Measurements from ENCODE around the gene NUDT4. TPM values are rescaled to one million over a fixed set of nuclear protein-coding genes. Genes with fewer than 3 reads are reported as not detected.

Gene NUDT4
- total RNA-seq, 6 experiments from 2014 or later = 46.4 to 62.6 (median 51.6) TPM

DNA sequence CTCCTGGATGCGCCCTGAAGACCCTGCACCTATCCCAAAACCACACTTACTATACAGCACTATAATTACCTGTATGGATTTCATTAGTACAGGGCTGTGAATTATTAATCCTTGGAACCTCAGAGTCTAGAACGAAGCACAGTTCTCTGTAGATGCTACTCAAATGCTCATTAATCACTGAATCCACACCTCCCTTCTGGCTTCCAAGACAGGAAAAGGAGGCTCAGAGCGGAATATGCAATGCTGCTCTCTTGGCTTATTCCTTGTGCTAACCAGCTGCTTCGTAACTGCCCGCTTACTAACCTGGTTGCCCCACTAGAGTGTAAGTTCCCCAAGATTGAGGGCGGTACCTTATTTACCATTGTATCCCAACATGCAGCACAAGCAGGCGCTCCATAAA, 39.1 kb upstream of the NUDT4 start:
- Mint-ChIP-seq H3K36me3 (ENCODE audit: low read depth) (no peaks in the 10 kb centered on the region), H3K4me3 (no peak overlapping the region), H3K9me3 (no peaks in the 10 kb centered on the region), H3K27me3 (ENCODE audit: insufficient read depth) (peaks cover 3% of the 10 kb centered on the region; the same call in 1 of the 2 replicates), H3K4me1 (ENCODE audit: low read depth) (peaks cover 15% of the 10 kb centered on the region), H3K27ac (no peak overlapping the region)
- TF ChIP-seq, protein P1, sequence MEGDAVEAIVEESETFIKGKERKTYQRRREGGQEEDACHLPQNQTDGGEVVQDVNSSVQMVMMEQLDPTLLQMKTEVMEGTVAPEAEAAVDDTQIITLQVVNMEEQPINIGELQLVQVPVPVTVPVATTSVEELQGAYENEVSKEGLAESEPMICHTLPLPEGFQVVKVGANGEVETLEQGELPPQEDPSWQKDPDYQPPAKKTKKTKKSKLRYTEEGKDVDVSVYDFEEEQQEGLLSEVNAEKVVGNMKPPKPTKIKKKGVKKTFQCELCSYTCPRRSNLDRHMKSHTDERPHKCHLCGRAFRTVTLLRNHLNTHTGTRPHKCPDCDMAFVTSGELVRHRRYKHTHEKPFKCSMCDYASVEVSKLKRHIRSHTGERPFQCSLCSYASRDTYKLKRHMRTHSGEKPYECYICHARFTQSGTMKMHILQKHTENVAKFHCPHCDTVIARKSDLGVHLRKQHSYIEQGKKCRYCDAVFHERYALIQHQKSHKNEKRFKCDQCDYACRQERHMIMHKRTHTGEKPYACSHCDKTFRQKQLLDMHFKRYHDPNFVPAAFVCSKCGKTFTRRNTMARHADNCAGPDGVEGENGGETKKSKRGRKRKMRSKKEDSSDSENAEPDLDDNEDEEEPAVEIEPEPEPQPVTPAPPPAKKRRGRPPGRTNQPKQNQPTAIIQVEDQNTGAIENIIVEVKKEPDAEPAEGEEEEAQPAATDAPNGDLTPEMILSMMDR (IDR thresholded peaks at IDR 0.05) = no peak
- DNase-seq = no peak

- TF ChIP-seq, protein P1 (IDR thresholded peaks at IDR 0.05) = no peak
- Mint-ChIP-seq H3K9me3 (no peaks in the 10 kb centered on the region), H3K4me1 (ENCODE audit: low read depth) (peaks cover 15% of the 10 kb centered on the region), H3K27me3 (ENCODE audit: insufficient read depth) (peaks cover 3% of the 10 kb centered on the region; the same call in 1 of the 2 replicates), H3K36me3 (ENCODE audit: low read depth) (no peaks in the 10 kb centered on the region), H3K4me3 (no peak overlapping the region), H3K27ac (no peak overlapping the region)
- no peak for DNase-seq
Measured at GRCh38 chr12:93339695-93340094, 38.0 kb upstream of the NUDT4 start.

GRCh38 chr12:93341409-93342049, 36.2 kb upstream of the NUDT4 start:
- no peaks in the 10 kb centered on the region for H3K9me3 Mint-ChIP-seq
- TF ChIP-seq, protein P1 (IDR thresholded peaks at IDR 0.05) = no peak
- H3K36me3 Mint-ChIP-seq (ENCODE audit: low read depth) = no peaks in the 10 kb centered on the region
- no peak overlapping the region for H3K4me3 Mint-ChIP-seq
- no peak for DNase-seq
- peaks cover 6% of the 10 kb centered on the region for H3K4me1 Mint-ChIP-seq (ENCODE audit: low read depth)
- H3K27me3 Mint-ChIP-seq (ENCODE audit: insufficient read depth) = peaks cover 3% of the 10 kb centered on the region; the same call in 1 of the 2 replicates
- H3K27ac Mint-ChIP-seq = no peak overlapping the region

GRCh38 chr12:93347054-93347785, 30.5 kb upstream of the NUDT4 start:
- Mint-ChIP-seq H3K4me1 (ENCODE audit: low read depth) (no peaks in the 10 kb centered on the region), H3K4me3 (no peak overlapping the region), H3K27ac (no peak overlapping the region), H3K27me3 (ENCODE audit: insufficient read depth) (no peaks in the 10 kb centered on the region; the same call in 1 of the 2 replicates), H3K36me3 (ENCODE audit: low read depth) (no peaks in the 10 kb centered on the region), H3K9me3 (no peaks in the 10 kb centered on the region)
- no peak for DNase-seq
- TF ChIP-seq, protein P1 (IDR thresholded peaks at IDR 0.05) = no peak

- H3K36me3 Mint-ChIP-seq (ENCODE audit: low read depth) = no peaks in the 10 kb centered on the region
Measured at GRCh38 chr12:93348575-93349435, 28.9 kb upstream of the NUDT4 start.

More at GRCh38 chr12:93348575-93349435, 28.9 kb upstream of the NUDT4 start:
- Mint-ChIP-seq H3K27me3 (ENCODE audit: insufficient read depth) (no peaks in the 10 kb centered on the region; the same call in 1 of the 2 replicates), H3K9me3 (no peaks in the 10 kb centered on the region), H3K4me1 (ENCODE audit: low read depth) (no peaks in the 10 kb centered on the region), H3K4me3 (no peak overlapping the region), H3K27ac (no peak overlapping the region)
- TF ChIP-seq, protein P1 (IDR thresholded peaks at IDR 0.05) = no peak
- DNase-seq = no peak
